ENCODE data around the gene RTP2. TPM values are rescaled to one million over a fixed set of nuclear protein-coding genes. Genes with fewer than 3 reads are reported as not detected.

Gene RTP2
- total and polyA plus RNA-seq, 10 of the 15 experiments (the other 5 are each of a cell fraction or from before 2014, with no cell fraction given) = not detected

GRCh38 chr3:187667526-187667925, 34.8 kb downstream of the RTP2 start:
- POLR2A ChIA-PET = no interaction called here
- no TSS peak for BruUV-seq (replicated peaks)
- TF ChIP-seq ELK1 (IDR thresholded peaks at IDR 0.05; ENCODE audit: low read depth, low read length) = no peak
- no peak for TF ChIP-seq ZNF384 (IDR thresholded peaks at IDR 0.05; ENCODE audit: borderline replicate concordance, low read depth, low read length)
- TF ChIP-seq HSF1 (IDR thresholded peaks at IDR 0.05; ENCODE audit: low read depth, low read length) = no peak
- no peak for TF ChIP-seq MYB (IDR thresholded peaks at IDR 0.05; ENCODE audit: borderline replicate concordance, low read depth, low read length)
- no peak for TF ChIP-seq SPI1 (IDR thresholded peaks at IDR 0.05; ENCODE audit: borderline replicate concordance, insufficient read depth, low read depth, low read length)
- TF ChIP-seq NR2C1 (IDR thresholded peaks at IDR 0.05) = no peak
- no peak for TF ChIP-seq PRDM15 (CRISPR knock-in tag; IDR thresholded peaks at IDR 0.05)
- TF ChIP-seq POU2F2 (IDR thresholded peaks at IDR 0.05; ENCODE audit: borderline replicate concordance, low read depth, low read length) = no peak
- no peak for TF ChIP-seq MTA3 (IDR thresholded peaks at IDR 0.05; ENCODE audit: borderline replicate concordance, low read length)
- no peak overlapping the region for H2AFZ ChIP-seq (ENCODE audit: control insufficient read depth, low read depth, low read length)
- H3K79me2 ChIP-seq (ENCODE audit: control insufficient read depth, insufficient read depth, low read length) = no peaks in the 10 kb centered on the region
- H3K27me3 ChIP-seq (replicated peaks in 1 of 2; ENCODE audit: control insufficient read depth in 2 of 2, insufficient read depth in 2 of 2, low read length in 1 of 2) = peaks cover 0 to 6% of the 10 kb centered on the region in 2 experiments; a peak in 3 of 4 replicates
- ATAC-seq (no peak), FAIRE-seq (no peak), DNase-seq (ENCODE audit: low read depth, low spot score) (no peak)
- intact Hi-C loops (cut with micrococcal nuclease; ENCODE audit: unreplicated experiment) = no loop called here
- H3K9ac ChIP-seq (ENCODE audit: control insufficient read depth, insufficient read depth, low read length) = no peak overlapping the region
- no peaks in the 10 kb centered on the region for H4K20me1 ChIP-seq (ENCODE audit: control insufficient read depth, insufficient read depth)
- no peak overlapping the region for H3K27ac ChIP-seq (ENCODE audit: control insufficient read depth, insufficient read depth)
- RAD21 ChIA-PET (ENCODE audit: unreplicated experiment) = no interaction called here
- SMC1A ChIA-PET (ENCODE audit: uncharacterized antibody, unreplicated experiment) = interaction anchor here (0.7 to 3.5 kb wide), 4 partner anchors 11 to 348 kb away, joined by 3 to 20 read pairs (median 4); no protein-coding TSS in a partner anchor
- CTCF ChIA-PET = interaction anchor here (1.3 to 20.7 kb wide), 4 partner anchors 9 to 346 kb away, joined by 4 to 519 read pairs (median 12); no protein-coding TSS in a partner anchor
- no peak overlapping the region for H3K4me2 ChIP-seq (ENCODE audit: control insufficient read depth, insufficient read depth)
- no peaks in the 10 kb centered on the region for H3K36me3 ChIP-seq (ENCODE audit: control insufficient read depth in 2 of 2, insufficient read depth in 2 of 2, low read length in 1 of 2)
- no peak overlapping the region for H3K4me3 ChIP-seq
- H3K9me3 ChIP-seq (replicated peaks; ENCODE audit: control insufficient read depth, insufficient read depth, low read length) = no peaks in the 10 kb centered on the region
- no peaks in the 10 kb centered on the region for H3K4me1 ChIP-seq (ENCODE audit: control insufficient read depth, insufficient read depth, low read length)
- in situ Hi-C loops (cut with MboI) = no loop called here

Measured in GM12878 (cell line).